H9 (cell line): Measurements from ENCODE around the gene APOC1. TPM values are rescaled to one million over a fixed set of nuclear protein-coding genes. Genes with fewer than 3 reads are reported as not detected.
"Not testable (repeated sequence)": the region's sequence is repeated elsewhere in the genome, so short reads cannot be mapped to it uniquely, and the experiment has no call there.

Experiments used
- DNase-seq: peaks from one replicate; pipeline ENCODE4 v3.0.0-alpha.2; 2017
- H2AFZ ChIP-seq: one replicate; pipeline ENCODE4 v1.6.1; 2013; ENCODE audit warnings: mild to moderate bottlenecking, low read length, control low read depth, moderate library complexity
- H2AK5ac ChIP-seq: 2 replicates; pipeline ENCODE4 v1.6.1; 2013; ENCODE audit warnings: low read length, control low read depth, mixed read lengths; ENCODE audit not compliant: insufficient read length
- H2BK120ac ChIP-seq: one replicate; pipeline ENCODE4 v1.6.1; 2013; ENCODE audit warnings: low read depth, mild to moderate bottlenecking, low read length, control low read depth, inconsistent platforms; ENCODE audit not compliant: poor library complexity, severe bottlenecking
- H2BK12ac ChIP-seq: 2 replicates; pipeline ENCODE4 v1.6.1; 2013; ENCODE audit warnings: low read length, control low read depth, mixed read lengths, low read depth; ENCODE audit not compliant: insufficient read length
- H2BK15ac ChIP-seq: 2 replicates; pipeline ENCODE4 v1.6.1; 2013; ENCODE audit warnings: low read depth, low read length, control low read depth
- H2BK20ac ChIP-seq: one replicate; pipeline ENCODE4 v1.6.1; 2013; ENCODE audit warnings: low read depth, mild to moderate bottlenecking, low read length, control low read depth, inconsistent platforms; ENCODE audit not compliant: poor library complexity, severe bottlenecking
- H2BK5ac ChIP-seq: 2 replicates; pipeline ENCODE4 v1.6.1; 2013; ENCODE audit warnings: low read length, control low read depth, mixed read lengths; ENCODE audit not compliant: insufficient read length
- H3K14ac ChIP-seq: 2 replicates; pipeline ENCODE4 v1.6.1; 2013; ENCODE audit warnings: low read length, control low read depth; ENCODE audit not compliant: insufficient read depth
- H3K18ac ChIP-seq: 2 replicates; pipeline ENCODE4 v1.6.1; 2013; ENCODE audit warnings: low read depth, mild to moderate bottlenecking, mixed read lengths, low read length, control low read depth; ENCODE audit not compliant: insufficient read length
- H3K23ac ChIP-seq: 2 replicates; pipeline ENCODE4 v1.6.1; 2013; ENCODE audit warnings: low read length, control low read depth, mixed read lengths, low read depth; ENCODE audit not compliant: insufficient read length
- H3K23me2 ChIP-seq: 2 replicates; pipeline ENCODE4 v1.6.1; 2013; ENCODE audit warnings: low read depth, mild to moderate bottlenecking, mixed read lengths, low read length, control low read depth; ENCODE audit not compliant: insufficient read length, poor library complexity, severe bottlenecking
- H3K27ac ChIP-seq: 2 replicates; pipeline ENCODE4 v1.5.1; 2013; ENCODE audit warnings: low read length, control low read depth, mixed read lengths, low read depth; ENCODE audit not compliant: insufficient read length
- H3K27me3 ChIP-seq: 2 replicates; pipeline ENCODE4 v1.6.1; 2013; ENCODE audit warnings: low read length, control low read depth, inconsistent platforms; ENCODE audit not compliant: insufficient read depth
- H3K4ac ChIP-seq: 2 replicates; pipeline ENCODE4 v1.6.1; 2013; ENCODE audit warnings: low read depth, mild to moderate bottlenecking, control low read depth, inconsistent platforms, low read length, moderate library complexity
- H3K4me1 ChIP-seq: 2 replicates; pipeline ENCODE4 v1.6.1; 2013; ENCODE audit warnings: low read length, control low read depth, inconsistent platforms; ENCODE audit not compliant: insufficient read depth
- H3K4me2 ChIP-seq: 2 replicates; pipeline ENCODE4 v1.6.1; 2013; ENCODE audit warnings: low read length, control low read depth, mixed read lengths; ENCODE audit not compliant: insufficient read length, insufficient read depth
- H3K56ac ChIP-seq: 2 replicates; pipeline ENCODE4 v1.6.1; 2013; ENCODE audit warnings: low read depth, mild to moderate bottlenecking, mixed read lengths, low read length, control low read depth; ENCODE audit not compliant: insufficient read length
- H3K79me1 ChIP-seq: 2 replicates; pipeline ENCODE4 v1.6.1; 2013; ENCODE audit warnings: low read depth, mild to moderate bottlenecking, moderate library complexity, low read length, control low read depth, inconsistent platforms; ENCODE audit not compliant: insufficient read depth, poor library complexity, severe bottlenecking
- H3K79me2 ChIP-seq: 2 replicates; pipeline ENCODE4 v1.6.1; 2013; ENCODE audit warnings: low read length, control low read depth, inconsistent platforms; ENCODE audit not compliant: insufficient read depth
- H3K9ac ChIP-seq: 2 replicates; pipeline ENCODE4 v1.6.1; 2013; ENCODE audit warnings: low read length, control low read depth, mixed read lengths; ENCODE audit not compliant: insufficient read length; ENCODE audit errors: extremely low read depth
- H3K9me3 ChIP-seq: one replicate; pipeline ENCODE4 v1.6.1; 2013; ENCODE audit warnings: low read depth, low read length, inconsistent platforms; ENCODE audit not compliant: control insufficient read depth
- H3T11ph ChIP-seq: one replicate; pipeline ENCODE4 v1.6.1; 2013; ENCODE audit warnings: mild to moderate bottlenecking, low read length, control low read depth, inconsistent platforms
- H4K20me1 ChIP-seq: one replicate; pipeline ENCODE4 v1.6.1; 2013; ENCODE audit not compliant: control insufficient read depth, insufficient read length, insufficient read depth
- H4K5ac ChIP-seq: 2 replicates; pipeline ENCODE4 v1.6.1; 2013; ENCODE audit warnings: low read depth, mild to moderate bottlenecking, mixed read lengths, low read length, control low read depth; ENCODE audit not compliant: insufficient read length
- H4K8ac ChIP-seq: replicated peaks from 2 replicates; pipeline ENCODE4 v1.6.1; 2013; ENCODE audit warnings: low read length, control low read depth, mixed read lengths, low read depth; ENCODE audit not compliant: insufficient read length
- H4K91ac ChIP-seq: 2 replicates; pipeline ENCODE4 v1.6.1; 2013; ENCODE audit warnings: low read depth, mild to moderate bottlenecking, moderate library complexity, mixed read lengths, low read length, control low read depth; ENCODE audit not compliant: insufficient read length
- H3K27ac Mint-ChIP-seq, 3 experiments: 2 replicates in 2 of 3; 3 replicates in 1 of 3; pipeline ENCODE4 v1.8.0; 2020 to 2021; ENCODE audit warnings: mixed read lengths in 3 of 3, mild to moderate bottlenecking in 1 of 3, moderate library complexity in 1 of 3
- H3K27me3 Mint-ChIP-seq: 2 replicates; pipeline ENCODE4 v1.8.0; 2021; ENCODE audit warnings: low read depth, mild to moderate bottlenecking, moderate library complexity, mixed read lengths
- H3K36me3 Mint-ChIP-seq, 3 experiments: 2 replicates in 2 of 3; 3 replicates in 1 of 3; pipeline ENCODE4 v1.8.0; 2020 to 2021; ENCODE audit warnings: low read depth in 3 of 3, mixed read lengths in 3 of 3; ENCODE audit not compliant: insufficient read depth in 1 of 3
- H3K4me1 Mint-ChIP-seq, 2 experiments: 2 replicates each; pipeline ENCODE4 v1.8.0; 2020; ENCODE audit warnings: mixed read lengths in 2 of 2
- H3K4me3 Mint-ChIP-seq, 2 experiments: 2 replicates in 1 of 2; 3 replicates in 1 of 2; pipeline ENCODE4 v1.8.0; 2020 to 2021; ENCODE audit warnings: mild to moderate bottlenecking in 2 of 2, mixed read lengths in 2 of 2, moderate library complexity in 1 of 2
- H3K9me3 Mint-ChIP-seq, 2 experiments: 2 replicates in 1 of 2; 3 replicates in 1 of 2; pipeline ENCODE4 v1.8.0; 2020; ENCODE audit warnings: mild to moderate bottlenecking in 2 of 2, mixed read lengths in 2 of 2, moderate library complexity in 1 of 2
- CTCF ChIP-seq: fragments of 200-600 bp; sonication (generic); conservative IDR thresholded peaks from 3 replicates; pipeline ENCODE4 v1.8.0; 2021; ENCODE audit warnings: antibody characterized with exemption, mild to moderate bottlenecking
- WGBS: extraction: QIAGEN DNeasy Blood & Tissue Kit; methylation state at CpG from one replicate; pipeline ENCODE4 v1.1.7; 2013; ENCODE audit warnings: missing lambda C conversion rate, low lambda C conversion rate, mixed read lengths; ENCODE audit not compliant: insufficient read length; ENCODE audit errors: extremely low coverage; 5-methylcytosine and 5-hydroxymethylcytosine counted together
- total RNA-seq: library from RNA; stranded (reverse); gene quantifications from 2 replicates; pipeline ENCODE4 v1.2.1, GENCODE V29; 2021

APOC1 gene
- total RNA-seq, 1 experiment from 2014 or later, result 78.1 TPM

GRCh38 chr19:44909775-44910174 lies 4.6 kb upstream of the APOC1 start:
- Histone ChIP-seq H2BK5ac (no peak overlapping the region), H2BK15ac (no peak overlapping the region), H4K91ac (no peak overlapping the region), H2BK12ac (no peak overlapping the region), H2BK120ac (no peak overlapping the region), H3K4ac (no peak overlapping the region), H3K79me2 (no peaks in the 10 kb centered on the region; the same call in 1 of the 2 replicates), H2BK20ac (no peak overlapping the region), H3T11ph (no peak overlapping the region), H3K23ac (no peak overlapping the region), H2AFZ (no peak overlapping the region), H3K79me1 (no peaks in the 10 kb centered on the region), H3K9ac (no peak overlapping the region), H4K8ac (no peak overlapping the region), H3K4me1 (peaks cover 2% of the 10 kb centered on the region; the same call in 1 of the 2 replicates), H3K27ac (no peak overlapping the region), H3K18ac (no peak overlapping the region), H3K27me3 (no peaks in the 10 kb centered on the region), H3K56ac (no peak overlapping the region), H2AK5ac (no peak overlapping the region), H3K23me2 (no peaks in the 10 kb centered on the region), H3K4me2 (no peak overlapping the region), H3K9me3 (no peaks in the 10 kb centered on the region), H4K5ac (no peak overlapping the region), H3K14ac (no peak overlapping the region), H4K20me1 (no peaks in the 10 kb centered on the region)
- H3K4me1 Mint-ChIP-seq, result peaks cover 33 to 50% of the 10 kb centered on the region in 2 experiments
- no peak for TF ChIP-seq CTCF
- H3K36me3 Mint-ChIP-seq, result peaks cover 10 to 29% (median 27%) of the 10 kb centered on the region in 3 experiments; a peak in 6 of 7 replicates
- H3K4me3 Mint-ChIP-seq, result no peak overlapping the region
- H3K27me3 Mint-ChIP-seq, result no peaks in the 10 kb centered on the region; the same call in 1 of the 2 replicates
- H3K27ac Mint-ChIP-seq, result peak overlapping the region in 1 of 3 experiments; percentile 63; a peak in 1 of 7 replicates
- DNase-seq, result no peak
- no peaks in the 10 kb centered on the region; a peak in 1 of 5 replicates for H3K9me3 Mint-ChIP-seq
- WGBS, result no CpG with 5 or more reads among the region's 5 CpGs

- H3K4me1 ChIP-seq, H2AFZ ChIP-seq, H3K9me3 ChIP-seq, H3K4me2 ChIP-seq, H3K9me3 Mint-ChIP-seq, H3K79me1 ChIP-seq, H3K23ac ChIP-seq, H2BK120ac ChIP-seq, H3K56ac ChIP-seq, H3K27me3 ChIP-seq, H3K14ac ChIP-seq, H3K23me2 ChIP-seq, H2BK20ac ChIP-seq, H2AK5ac ChIP-seq, H3T11ph ChIP-seq, H4K20me1 ChIP-seq, H4K91ac ChIP-seq, H3K18ac ChIP-seq, H3K4ac ChIP-seq, H3K79me2 ChIP-seq, H3K27me3 Mint-ChIP-seq, H4K5ac ChIP-seq, H4K8ac ChIP-seq, H3K9ac ChIP-seq, H3K27ac Mint-ChIP-seq, DNase-seq, H3K27ac ChIP-seq, H2BK12ac ChIP-seq, H2BK5ac ChIP-seq, H2BK15ac ChIP-seq: not testable (repeated sequence)
- WGBS, result no CpG with 5 or more reads among the region's 6 CpGs
- Mint-ChIP-seq H3K36me3 (peaks cover 10 to 24% (median 22%) of the 10 kb centered on the region in 3 experiments; a peak in 6 of 7 replicates), H3K4me1 (peaks cover 29 to 43% of the 10 kb centered on the region in 2 experiments), H3K4me3 (peak overlapping the region in 1 of 2 experiments; percentile 28; a peak in 2 of 5 replicates)
Observed at GRCh38 chr19:44911896-44912295, 2.5 kb upstream of the APOC1 start.
